Measurements from ENCODE around the gene ADAMTSL5. TPM values are rescaled to one million over a fixed set of nuclear protein-coding genes. Genes with fewer than 3 reads are reported as not detected.

ADAMTSL5 gene
- total and polyA plus RNA-seq, 2 of the 13 experiments (the other 11 are each of a cell fraction or from before 2014, with no cell fraction given) = 0.60 to 2.7 TPM

GRCh38 chr19:1505991-1506881, 6.6 kb downstream of the ADAMTSL5 start (continued):
- no peak for TF ChIP-seq CSRNP1 (CRISPR knock-in tag; IDR thresholded peaks at IDR 0.05)
- no peak for TF ChIP-seq SP5 (CRISPR knock-in tag; IDR thresholded peaks at IDR 0.05; ENCODE audit: borderline replicate concordance, low read depth)
- no peak for TF ChIP-seq ZBTB21 (CRISPR knock-in tag; IDR thresholded peaks at IDR 0.05)
- TF ChIP-seq ZNF512B (CRISPR knock-in tag; IDR thresholded peaks at IDR 0.05; ENCODE audit: borderline replicate concordance) = no peak
- TF ChIP-seq SYNCRIP (IDR thresholded peaks at IDR 0.05; ENCODE audit: insufficient read depth, low read depth, low read length) = no peak
- no peak for TF ChIP-seq ZNF563 (CRISPR knock-in tag; IDR thresholded peaks at IDR 0.05)
- no peak for TF ChIP-seq NAIF1 (CRISPR knock-in tag; IDR thresholded peaks at IDR 0.05; ENCODE audit: borderline replicate concordance)
- no peak for TF ChIP-seq ERF (CRISPR knock-in tag; IDR thresholded peaks at IDR 0.05)
- no peak for TF ChIP-seq SIX4 (CRISPR knock-in tag; IDR thresholded peaks at IDR 0.05)
- TF ChIP-seq HNRNPH1 (optimal IDR thresholded peaks at IDR 0.05; ENCODE audit: low read depth, low read length) = no peak

All from HepG2 (cell line).